K562 (cell line): ENCODE results near the gene DNASE1L1. TPM values are rescaled to one million over a fixed set of nuclear protein-coding genes. Genes with fewer than 3 reads are reported as not detected.
A peak's percentile ranks its signal among the peaks of the same experiment; 100 is the strongest.

Source experiments
- BRF2 ChIP-seq: IDR thresholded peaks from 3 replicates; pipeline ENCODE4 v1.6.1; 2011; ENCODE audit warnings: borderline replicate concordance, mild to moderate bottlenecking; ENCODE audit not compliant: insufficient read length, insufficient read depth
- CBX1 ChIP-seq: sonication (generic); IDR thresholded peaks from 2 replicates; pipeline ENCODE4 v1.6.1; 2016; ENCODE audit warnings: antibody characterized with exemption, low read depth, mild to moderate bottlenecking
- DACH1 ChIP-seq: fragments of 450-650 bp; IDR thresholded peaks from 2 replicates; pipeline ENCODE4 v1.6.1; 2018; ENCODE audit not compliant: partially characterized antibody
- FOXJ2 ChIP-seq: fragments of 200-800 bp; sonication (Bioruptor generic); IDR thresholded peaks from 2 replicates; pipeline ENCODE4 v1.6.1; 2016; ENCODE audit warnings: missing genetic modification characterization, missing compliant biosample characterization
- GABPB2 ChIP-seq: fragments of 250-450 bp; sonication (Bioruptor Pico); conservative IDR thresholded peaks from 2 replicates; pipeline ENCODE4 v1.5.1; 2021; ENCODE audit warnings: mild to moderate bottlenecking
- NFE2 ChIP-seq: IDR thresholded peaks from 2 replicates; pipeline ENCODE4 v1.6.1; 2014; ENCODE audit warnings: antibody characterized with exemption, low read depth
- NFIC ChIP-seq: fragments of 450-650 bp; IDR thresholded peaks from 2 replicates; pipeline ENCODE4 v1.6.1; 2017; ENCODE audit warnings: mild to moderate bottlenecking, inconsistent platforms
- NFYB ChIP-seq: IDR thresholded peaks from 2 replicates; pipeline ENCODE4 v1.6.1; 2011; ENCODE audit warnings: mild to moderate bottlenecking, moderate library complexity; ENCODE audit not compliant: insufficient read length; ENCODE audit errors: extremely low read depth
- PRMT5 ChIP-seq: sonication (generic); formaldehyde crosslinking; IDR thresholded peaks from 2 replicates; pipeline ENCODE4 v1.5.0; 2020; ENCODE audit warnings: missing genetic modification reagents
- PTBP1 ChIP-seq: fragments of 200-400 bp; formaldehyde crosslinking; IDR thresholded peaks from 2 replicates; pipeline ENCODE4 v1.6.1; 2017; ENCODE audit warnings: low read depth, low read length
- RAD21 ChIP-seq, 2 experiments: fragments of 250-450 bp in 1 of 2; fragments of 450-650 bp in 1 of 2; sonication (Bioruptor Pico) in 1 of 2; formaldehyde crosslinking in 1 of 2; IDR thresholded peaks in 1 of 2; conservative IDR thresholded peaks in 1 of 2; 2 replicates each; pipeline versions ENCODE4 v1.4.0 to v1.8.0; 2020 to 2022; ENCODE audit warnings: mild to moderate bottlenecking in 2 of 2, moderate library complexity in 1 of 2
- SMAD1 ChIP-seq: fragments of 150-350 bp; IDR thresholded peaks from 2 replicates; pipeline ENCODE4 v1.6.1; 2014; ENCODE audit warnings: low read length, low read depth; ENCODE audit not compliant: partially characterized antibody
- SMARCA4 ChIP-seq: fragments of 450-650 bp; IDR thresholded peaks from 2 replicates; pipeline ENCODE4 v1.6.1; 2016
- SREBF2 ChIP-seq: sonication (generic); formaldehyde crosslinking; IDR thresholded peaks from 2 replicates; pipeline ENCODE4 v1.4.0; 2020; ENCODE audit warnings: mild to moderate bottlenecking, missing genetic modification reagents
- STAT5A ChIP-seq: IDR thresholded peaks from 2 replicates; pipeline ENCODE4 v1.6.1; 2012; ENCODE audit warnings: low read length, inconsistent platforms, borderline replicate concordance
- TFAP4 ChIP-seq: sonication (generic); formaldehyde crosslinking; IDR thresholded peaks from 2 replicates; pipeline ENCODE4 v1.8.0; 2022; ENCODE audit warnings: missing genetic modification reagents, mild to moderate bottlenecking, moderate library complexity, borderline replicate concordance
- ZBTB7A ChIP-seq: IDR thresholded peaks from 2 replicates; pipeline ENCODE4 v1.6.1; 2011; ENCODE audit warnings: low read depth, mild to moderate bottlenecking, low read length, moderate library complexity, borderline replicate concordance; ENCODE audit not compliant: control insufficient read depth
- ZFP30 ChIP-seq: fragments of 250-450 bp; sonication (Bioruptor Pico); IDR thresholded peaks from 2 replicates; pipeline ENCODE4 v1.8.0; 2022; ENCODE audit warnings: moderate library complexity, mild to moderate bottlenecking, inconsistent platforms, borderline replicate concordance
- ZKSCAN3 ChIP-seq: fragments of 250-450 bp; sonication (Bioruptor Pico); IDR thresholded peaks from 2 replicates; pipeline ENCODE4 v1.4.0; 2020
- ZNF12 ChIP-seq: sonication (generic); formaldehyde crosslinking; IDR thresholded peaks from 2 replicates; pipeline ENCODE4 v1.4.0; 2020; ENCODE audit warnings: mild to moderate bottlenecking, missing genetic modification reagents
- ZNF57 ChIP-seq: fragments of 450-650 bp; formaldehyde crosslinking; IDR thresholded peaks from 2 replicates; pipeline ENCODE4 v1.4.0; 2020; ENCODE audit warnings: mild to moderate bottlenecking, moderate library complexity
- ZNF707 ChIP-seq: fragments of 250-450 bp; sonication (Bioruptor Pico); conservative IDR thresholded peaks from 2 replicates; pipeline ENCODE4 v1.8.0; 2022; ENCODE audit warnings: inconsistent platforms, mild to moderate bottlenecking, moderate library complexity
- polyA plus RNA-seq, 8 experiments: library from polyadenylated mRNA; depleted of rRNA in 4 of 8; stranded (reverse) in 5 of 8; unstranded in 3 of 8; fragments of >200 nt; fragmentation: Nextera tagmentation in 2 of 8; fragmentation: Illumina TruSeq in 1 of 8; extraction: Ambion mirVana in 2 of 8; extraction: Trizol in 1 of 8; gene quantifications; 2 replicates each; pipeline versions ENCODE4 v1.2.1 to v1.2.3, GENCODE V29; 2011 to 2014; ENCODE audit warnings: inconsistent platforms in 1 of 8, missing spikeins in 1 of 8
- total RNA-seq, 7 experiments: library from RNA; depleted of rRNA in 6 of 7; stranded (reverse); fragments of >200 nt in 6 of 7; fragmentation: Illumina TruSeq in 2 of 7; extraction: Trizol in 2 of 7; gene quantifications; 2 replicates each; pipeline versions ENCODE4 v1.2.1 to v1.2.3, GENCODE V29; 2011 to 2021; ENCODE audit warnings: low replicate concordance in 1 of 7
- TF ChIP-seq, protein P1 (sequence below), 2 experiments: fragments of 450-650 bp; conservative IDR thresholded peaks; 2 replicates each; pipeline ENCODE4 v1.6.1; 2017; ENCODE audit warnings: mild to moderate bottlenecking in 2 of 2, moderate library complexity in 2 of 2
- TF ChIP-seq, protein P2 (sequence below): sonication (generic); formaldehyde crosslinking; IDR thresholded peaks from 2 replicates; pipeline ENCODE4 v1.8.0; 2022; ENCODE audit warnings: missing genetic modification reagents, mild to moderate bottlenecking, borderline replicate concordance

The DNASE1L1 gene
- total and polyA plus RNA-seq, 9 of the 15 experiments (the other 6 are each of a cell fraction or from before 2014, with no cell fraction given), result 0.73 to 12.6 (median 7.9) TPM

DNA sequence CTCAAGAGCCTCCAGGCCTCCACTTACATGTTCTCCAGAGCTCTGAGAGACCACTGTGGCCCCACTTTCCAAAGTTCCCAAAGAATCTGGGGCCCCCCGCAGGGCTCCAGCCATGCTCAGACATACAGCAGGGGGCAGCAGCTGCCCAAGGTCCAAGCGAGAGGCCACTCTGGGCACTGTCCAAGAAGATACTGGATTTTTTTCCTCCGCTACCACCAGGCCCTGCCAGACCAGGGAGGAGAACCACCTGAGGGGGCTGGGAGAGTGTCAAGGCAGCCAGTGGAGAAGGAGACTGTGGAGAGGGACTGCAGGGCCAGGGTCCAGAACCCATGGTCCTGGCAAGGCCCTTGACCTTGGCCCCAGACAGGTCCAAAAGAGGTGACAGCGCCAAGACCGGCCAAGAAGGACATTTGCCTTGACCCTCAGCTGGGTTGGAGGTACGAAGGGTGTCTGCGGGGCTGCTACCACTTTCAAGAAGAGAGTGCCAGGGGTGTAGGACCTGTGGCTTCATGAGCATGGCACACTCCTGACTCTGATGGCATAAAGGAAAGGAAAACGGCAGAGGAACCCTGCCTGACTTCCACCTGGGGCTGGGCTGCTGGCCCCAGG is 24.7 kb downstream of the DNASE1L1 start (continued):
- TF ChIP-seq ZBTB7A (0 out of 2 replicates have a peak, but pooled peaks have one; percentile 20), SMARCA4 (no peak), GABPB2 (CRISPR knock-in tag) (no peak), PRMT5 (CRISPR knock-in tag) (no peak), SREBF2 (CRISPR knock-in tag) (no peak), NFIC (peak; percentile 10; the same call in 1 of the 2 replicates), CBX1 (no peak), ZKSCAN3 (no peak), STAT5A (no peak), NFYB (no peak), PTBP1 (no peak), ZNF707 (CRISPR knock-in tag) (no peak), SMAD1 (no peak), NFE2 (no peak), ZNF57 (CRISPR knock-in tag) (no peak), BRF2 (no peak), FOXJ2 (tag) (no peak), ZFP30 (CRISPR knock-in tag) (no peak), DACH1 (no peak), TFAP4 (CRISPR knock-in tag) (peak; percentile 30; the same call in 1 of the 2 replicates), ZNF12 (CRISPR knock-in tag) (no peak), RAD21 (CRISPR knock-in tag; conservative IDR thresholded peaks at IDR 0.05 in 1 of 2, IDR thresholded peaks at IDR 0.05 in 1 of 2) (peak in 1 of 2 experiments; percentile 32; a peak in 2 of 4 replicates)
- TF ChIP-seq, protein P1, sequence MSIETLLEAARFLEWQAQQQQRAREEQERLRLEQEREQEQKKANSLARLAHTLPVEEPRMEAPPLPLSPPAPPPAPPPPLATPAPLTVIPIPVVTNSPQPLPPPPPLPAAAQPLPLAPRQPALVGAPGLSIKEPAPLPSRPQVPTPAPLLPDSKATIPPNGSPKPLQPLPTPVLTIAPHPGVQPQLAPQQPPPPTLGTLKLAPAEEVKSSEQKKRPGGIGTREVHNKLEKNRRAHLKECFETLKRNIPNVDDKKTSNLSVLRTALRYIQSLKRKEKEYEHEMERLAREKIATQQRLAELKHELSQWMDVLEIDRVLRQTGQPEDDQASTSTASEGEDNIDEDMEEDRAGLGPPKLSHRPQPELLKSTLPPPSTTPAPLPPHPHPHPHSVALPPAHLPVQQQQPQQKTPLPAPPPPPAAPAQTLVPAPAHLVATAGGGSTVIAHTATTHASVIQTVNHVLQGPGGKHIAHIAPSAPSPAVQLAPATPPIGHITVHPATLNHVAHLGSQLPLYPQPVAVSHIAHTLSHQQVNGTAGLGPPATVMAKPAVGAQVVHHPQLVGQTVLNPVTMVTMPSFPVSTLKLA (conservative IDR thresholded peaks at IDR 0.05), result no peak
- TF ChIP-seq, protein P2, sequence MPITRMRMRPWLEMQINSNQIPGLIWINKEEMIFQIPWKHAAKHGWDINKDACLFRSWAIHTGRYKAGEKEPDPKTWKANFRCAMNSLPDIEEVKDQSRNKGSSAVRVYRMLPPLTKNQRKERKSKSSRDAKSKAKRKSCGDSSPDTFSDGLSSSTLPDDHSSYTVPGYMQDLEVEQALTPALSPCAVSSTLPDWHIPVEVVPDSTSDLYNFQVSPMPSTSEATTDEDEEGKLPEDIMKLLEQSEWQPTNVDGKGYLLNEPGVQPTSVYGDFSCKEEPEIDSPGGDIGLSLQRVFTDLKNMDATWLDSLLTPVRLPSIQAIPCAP, result no peak
